Activated CD8-positive, alpha-beta memory T cell treated with anti-CD3 and anti-CD28 coated beads for 36 hours (primary cell): Measurements from ENCODE around the gene KCNK1. TPM values are rescaled to one million over a fixed set of nuclear protein-coding genes. Genes with fewer than 3 reads are reported as not detected.
"Not testable (repeated sequence)": the region's sequence is repeated elsewhere in the genome, so short reads cannot be mapped to it uniquely, and the experiment has no call there.

Experiments used
- CTCF ChIA-PET: fragments of 350-600 bp; sonication (Branson Sonifier 250); formaldehyde crosslinking; loops from one replicate; lab custom pipeline; 2021; ENCODE audit warnings: antibody characterized with exemption; lab: Charles Lee
- POLR2A ChIA-PET: fragments of 350-600 bp; sonication (Branson Sonifier 250); formaldehyde crosslinking; loops from one replicate; lab custom pipeline; 2021; ENCODE audit warnings: antibody characterized with exemption; lab: Charles Lee
- total RNA-seq, 2 experiments: library from RNA; stranded (reverse); gene quantifications; one replicate each; pipeline ENCODE4 v1.2.3, GENCODE V29; 2021

The KCNK1 gene
- total RNA-seq, 2 experiments from 2014 or later: 0.27 to 0.59 TPM

DNA sequence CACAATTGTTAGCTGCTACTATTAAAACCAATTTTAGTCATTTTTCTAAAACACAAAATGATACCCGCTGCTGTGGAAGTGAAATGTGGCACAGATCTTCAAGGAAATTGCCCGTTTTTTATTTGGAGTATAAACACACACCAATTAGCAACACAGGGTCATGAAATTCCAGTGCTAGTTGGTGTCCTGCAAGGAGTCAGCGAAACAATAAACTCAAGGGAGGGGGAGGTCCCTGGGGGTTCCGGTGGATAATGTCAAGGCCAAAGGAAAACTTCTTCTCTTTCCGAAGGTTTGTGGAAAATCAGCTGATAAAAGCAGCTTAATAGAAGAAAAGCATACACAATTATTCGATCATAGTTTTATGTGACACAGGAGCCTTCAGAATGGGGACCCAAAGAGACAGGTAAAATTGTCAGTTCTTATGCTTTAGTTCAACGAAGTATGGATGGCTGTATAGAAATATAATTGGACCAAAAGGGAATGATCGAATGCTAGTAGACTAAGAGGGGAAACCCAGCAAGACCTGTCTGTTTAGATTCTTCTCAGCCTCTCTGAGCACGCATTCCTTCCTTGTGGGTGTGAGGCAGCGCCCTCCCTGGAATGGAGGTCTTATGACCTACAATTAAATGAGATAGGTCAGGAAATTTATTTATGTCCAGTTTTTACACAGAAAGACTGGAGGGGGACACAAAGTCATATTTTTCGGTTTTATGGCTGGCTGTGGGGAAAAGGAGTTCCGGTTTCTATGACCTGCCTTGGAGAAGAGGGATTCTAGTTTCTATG lies 65.9 kb downstream of the KCNK1 start:
- ChIA-PET CTCF (no interaction called here), POLR2A (no interaction called here)

- ChIA-PET POLR2A (no interaction called here), CTCF (no interaction called here)
Observed at GRCh38 chr1:233681285-233681684, 67.4 kb downstream of the KCNK1 start.

DNA sequence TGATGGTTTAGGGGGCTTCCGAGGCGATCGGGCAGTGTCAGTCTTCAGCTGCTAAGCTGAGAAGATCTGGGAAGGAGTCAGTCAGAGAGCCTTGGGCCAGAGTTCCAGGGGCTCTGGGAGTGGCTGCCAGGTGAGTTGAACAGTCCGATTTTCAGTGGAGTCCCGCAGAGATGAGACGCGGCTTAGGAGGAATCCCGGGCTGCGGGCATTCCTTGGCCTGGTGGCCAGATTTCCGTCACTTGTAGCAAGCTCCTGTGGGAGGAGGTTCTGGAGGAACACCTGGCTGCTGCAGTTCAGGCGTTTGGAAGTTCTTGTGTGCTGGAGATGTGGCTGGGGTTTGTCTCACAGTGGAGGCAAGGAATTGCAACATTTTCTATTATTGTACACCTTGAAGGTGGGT lies 72.7 kb downstream of the KCNK1 start:
- CTCF ChIA-PET, POLR2A ChIA-PET: not testable (repeated sequence)

DNA sequence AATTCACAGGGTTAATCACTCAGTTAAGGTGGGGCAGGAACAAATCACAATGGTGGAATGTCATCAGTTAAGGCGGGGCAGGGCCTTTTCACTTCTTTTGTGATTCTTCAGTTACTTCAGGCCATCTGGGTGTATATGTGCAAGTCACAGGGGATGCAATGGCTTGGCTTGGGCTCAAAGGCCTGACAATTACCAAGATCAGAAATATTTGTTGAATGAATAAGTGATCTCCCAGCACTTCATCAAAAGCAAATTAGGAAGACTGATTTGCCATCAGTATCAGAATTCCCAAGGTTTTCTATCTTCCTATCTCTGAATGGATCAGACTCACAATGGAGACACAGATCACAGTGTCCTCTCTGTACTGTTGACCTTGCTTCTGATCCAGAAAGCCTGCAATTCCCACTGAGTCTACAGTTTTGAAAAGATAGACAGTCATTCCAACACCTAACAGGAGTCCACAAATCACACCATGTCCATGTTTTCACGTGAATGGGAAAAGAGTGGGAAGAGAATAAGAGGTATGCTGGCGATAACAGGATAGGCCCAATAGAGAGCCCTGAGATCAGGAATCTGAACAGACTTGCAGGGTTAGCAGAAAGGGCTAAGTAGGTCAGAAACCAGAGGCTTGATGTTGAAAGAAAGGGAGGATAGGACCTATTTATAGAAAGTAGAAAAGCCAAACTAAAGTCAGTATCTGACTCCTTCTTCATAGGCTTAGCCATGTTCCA lies 75.3 kb downstream of the KCNK1 start:
- POLR2A ChIA-PET: no interaction called here
- CTCF ChIA-PET: no interaction called here

GRCh38 chr1:233689748-233690254 lies 75.9 kb downstream of the KCNK1 start:
- ChIA-PET POLR2A (no interaction called here), CTCF (no interaction called here)

DNA sequence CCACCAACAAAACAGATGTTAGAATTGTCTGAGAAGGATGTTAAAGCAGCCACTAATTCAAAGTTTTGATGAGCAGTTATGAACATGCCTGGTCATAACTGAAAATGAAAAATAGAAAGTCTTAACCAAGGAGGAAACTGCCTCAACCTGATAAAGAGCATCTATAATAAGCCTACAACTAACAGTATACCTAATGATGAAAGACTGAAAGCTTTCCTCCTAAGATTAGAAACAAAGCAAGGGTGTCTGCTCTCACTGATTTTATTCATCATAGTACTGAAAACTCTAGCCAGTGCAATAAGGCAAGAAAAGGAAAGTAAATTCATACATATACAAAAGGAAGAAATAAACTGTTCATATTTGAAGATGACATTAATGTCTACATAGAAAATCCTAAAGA lies 82.0 kb downstream of the KCNK1 start:
- POLR2A ChIA-PET: no interaction called here
- CTCF ChIA-PET: no interaction called here

GRCh38 chr1:233700338-233700737 lies 86.4 kb downstream of the KCNK1 start:
- ChIA-PET CTCF (no interaction called here), POLR2A (no interaction called here)

DNA sequence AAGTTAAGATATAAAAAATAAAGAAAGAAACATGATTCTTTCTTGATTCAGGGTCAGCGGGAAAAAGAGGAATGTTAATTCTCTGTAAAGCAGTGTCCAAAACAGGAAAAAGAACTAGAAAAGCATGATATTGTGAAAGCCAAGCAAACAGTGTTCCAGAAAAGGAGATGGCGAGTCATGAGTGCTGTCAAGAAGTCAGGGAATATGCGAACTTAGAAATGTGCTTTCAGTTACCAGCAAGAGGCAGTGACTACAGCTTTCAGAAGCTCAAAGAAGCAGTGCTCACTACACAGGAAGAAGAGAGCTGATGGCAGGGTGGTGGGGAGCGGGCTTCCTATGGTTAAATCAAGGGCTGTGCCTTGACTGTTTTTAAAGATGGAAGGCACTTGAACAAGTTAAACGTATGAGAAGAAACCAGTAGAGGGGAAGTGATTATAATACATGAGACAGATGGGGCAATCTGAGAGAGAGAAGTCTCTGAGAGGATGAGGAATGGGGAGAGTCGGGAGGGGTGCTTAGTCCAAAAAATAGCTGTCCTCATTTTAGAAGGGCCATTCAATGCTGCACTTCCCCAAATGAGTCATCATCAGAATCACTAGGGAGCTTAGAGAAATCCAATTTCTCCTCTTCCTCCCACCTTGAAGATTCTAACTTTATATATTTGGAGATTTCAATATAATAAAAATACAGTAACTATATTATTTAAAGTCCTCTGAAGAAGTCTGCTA lies 90.4 kb downstream of the KCNK1 start:
- ChIA-PET CTCF (no interaction called here), POLR2A (no interaction called here)

DNA sequence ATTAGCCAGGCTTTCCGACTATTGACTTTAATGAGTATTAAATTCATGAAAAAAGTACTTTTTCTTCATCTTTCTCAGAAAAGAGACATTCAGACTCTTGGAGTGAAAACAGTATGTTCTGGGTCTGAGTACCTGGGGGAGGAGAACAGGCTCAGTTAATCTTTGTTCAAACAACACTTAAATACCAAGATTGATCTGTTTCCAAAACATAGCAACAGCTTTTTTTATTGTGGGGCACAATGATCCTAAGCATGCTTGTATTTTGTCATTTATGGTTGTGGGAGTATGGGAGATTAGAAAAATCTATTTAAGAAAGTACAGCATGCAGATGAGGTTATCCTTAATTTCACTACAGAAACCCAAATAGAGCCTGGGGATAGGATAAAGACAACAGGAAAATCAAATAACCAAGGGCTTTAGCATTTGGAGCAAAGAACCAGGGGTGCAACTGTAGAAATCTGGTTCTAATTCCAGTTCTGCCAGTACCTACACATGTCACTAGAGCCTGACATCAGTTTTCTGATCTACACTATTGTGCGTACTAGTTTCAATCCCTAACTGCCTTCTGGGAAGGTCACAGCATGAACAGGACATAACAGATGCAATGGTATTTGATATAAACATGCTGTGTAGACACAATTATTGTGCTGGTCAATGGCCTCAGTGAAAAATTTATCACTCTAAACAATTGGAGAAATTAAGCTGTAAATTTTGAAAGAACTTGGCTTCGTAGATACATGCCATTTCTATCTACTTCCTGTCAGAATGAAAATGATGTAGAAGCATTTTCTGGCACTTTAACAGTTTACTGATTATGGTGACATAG lies 91.2 kb downstream of the KCNK1 start:
- CTCF ChIA-PET: no interaction called here
- POLR2A ChIA-PET: no interaction called here

DNA sequence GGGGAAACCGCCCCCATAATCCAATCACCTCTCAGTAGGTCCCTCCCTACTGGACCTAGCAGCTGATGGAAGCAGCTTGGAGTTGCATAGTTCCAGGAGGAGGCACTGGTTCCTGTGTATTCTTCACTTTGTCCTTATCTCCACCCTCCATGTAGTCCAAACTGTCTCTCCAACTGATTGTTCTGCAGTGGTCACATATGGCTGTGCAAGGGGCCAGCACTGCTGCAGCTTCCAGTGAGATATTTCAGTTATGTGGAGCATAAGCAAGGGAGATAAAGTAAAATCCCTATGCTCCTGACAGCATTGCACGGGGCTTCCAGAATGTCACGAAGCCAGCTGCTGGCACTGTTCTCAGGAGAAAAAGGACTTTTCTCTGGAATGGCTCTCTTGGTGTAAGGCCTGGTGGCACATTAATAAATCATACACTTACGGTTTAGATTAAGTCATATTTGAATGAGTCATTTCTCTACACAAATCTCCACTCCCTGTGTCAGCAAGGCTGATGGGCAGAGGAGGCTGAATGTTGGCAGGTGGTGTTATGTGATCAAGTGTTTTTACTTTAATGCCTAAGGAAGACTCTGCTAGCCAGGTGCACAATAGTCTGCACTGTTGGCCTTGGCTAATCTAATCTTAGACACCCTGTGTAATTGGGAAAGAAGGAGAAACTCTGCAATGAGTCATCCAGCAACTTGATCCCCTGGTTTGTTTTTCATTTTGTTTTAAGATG lies 93.4 kb downstream of the KCNK1 start:
- CTCF ChIA-PET: no interaction called here
- POLR2A ChIA-PET: no interaction called here

- ChIA-PET POLR2A (no interaction called here), CTCF (no interaction called here)
Observed at GRCh38 chr1:233707880-233708815, 94.2 kb downstream of the KCNK1 start.

DNA sequence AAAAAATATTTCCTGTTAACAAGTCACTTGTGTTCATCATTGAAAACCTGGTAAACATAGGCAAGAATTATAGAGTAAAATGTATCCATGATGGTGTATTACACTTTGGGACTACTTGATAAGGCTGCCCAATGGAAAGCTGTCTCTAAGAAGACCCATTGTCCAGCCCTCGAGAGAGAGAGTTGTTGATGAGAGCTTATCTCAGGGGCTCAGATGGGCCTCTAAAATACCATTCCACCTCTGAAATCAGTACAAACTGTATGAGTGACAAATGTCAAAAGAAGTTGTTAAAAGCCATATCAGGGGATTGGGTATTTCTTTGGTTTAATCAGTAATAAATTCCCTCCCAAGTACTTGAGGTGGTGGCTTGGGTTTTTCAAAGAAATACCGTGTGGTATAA lies 96.1 kb downstream of the KCNK1 start:
- POLR2A ChIA-PET: no interaction called here

GRCh38 chr1:233710507-233710906 lies 96.6 kb downstream of the KCNK1 start:
- POLR2A ChIA-PET: no interaction called here

More for the DNA sequence above, 96.1 kb downstream of the KCNK1 start:
- CTCF ChIA-PET: no interaction called here

DNA sequence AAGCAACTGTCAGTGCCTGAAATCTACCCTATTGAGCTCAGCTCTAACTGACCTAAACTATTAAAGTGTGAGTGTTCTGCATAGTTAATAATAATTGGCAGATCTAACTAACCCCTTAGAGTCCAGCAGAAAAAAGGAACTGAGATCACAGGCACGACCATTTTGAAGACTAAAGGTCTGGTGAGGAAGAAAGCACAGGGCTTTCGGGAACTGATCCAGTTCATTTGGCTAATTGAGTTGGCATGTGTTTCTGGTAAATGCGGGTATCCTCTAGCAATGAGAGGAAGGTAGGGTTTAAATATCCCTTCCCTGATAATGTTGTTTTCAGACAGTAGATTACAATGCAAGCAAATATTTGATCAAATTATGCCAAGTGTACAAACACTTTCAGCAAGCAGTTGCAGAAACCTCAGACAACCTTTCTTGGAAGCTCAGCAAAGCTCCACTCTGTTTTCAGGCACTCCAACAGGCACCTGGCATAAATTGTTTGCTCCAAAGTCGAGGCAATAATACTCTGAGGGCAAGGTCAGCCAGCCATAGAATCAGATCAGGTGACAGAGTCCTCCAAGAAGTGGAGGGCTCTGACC lies 100.8 kb downstream of the KCNK1 start:
- CTCF ChIA-PET: no interaction called here

More at GRCh38 chr1:233710507-233710906, 96.6 kb downstream of the KCNK1 start:
- CTCF ChIA-PET: no interaction called here

DNA sequence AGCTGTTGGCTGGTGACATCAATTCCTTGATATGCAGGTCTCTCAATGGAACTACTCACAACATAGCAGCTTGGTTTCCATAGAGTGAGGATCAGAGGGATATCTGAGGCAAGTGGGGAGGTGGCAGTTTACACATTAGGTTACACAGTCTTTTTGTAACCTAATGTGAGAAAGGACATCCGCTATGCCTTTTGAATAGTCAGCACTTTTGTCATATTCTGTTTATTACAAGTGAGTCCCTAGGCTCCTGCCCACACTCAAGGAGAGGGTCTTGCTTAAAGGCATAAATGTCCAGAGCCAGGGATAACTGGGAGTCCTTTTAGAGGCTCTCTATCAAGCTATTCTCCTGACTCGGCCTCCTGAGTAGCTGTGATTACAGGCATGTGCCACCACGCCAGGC lies 104.2 kb downstream of the KCNK1 start:
- CTCF ChIA-PET: no interaction called here
- POLR2A ChIA-PET: no interaction called here

More for the DNA sequence above, 100.8 kb downstream of the KCNK1 start:
- POLR2A ChIA-PET: no interaction called here

DNA sequence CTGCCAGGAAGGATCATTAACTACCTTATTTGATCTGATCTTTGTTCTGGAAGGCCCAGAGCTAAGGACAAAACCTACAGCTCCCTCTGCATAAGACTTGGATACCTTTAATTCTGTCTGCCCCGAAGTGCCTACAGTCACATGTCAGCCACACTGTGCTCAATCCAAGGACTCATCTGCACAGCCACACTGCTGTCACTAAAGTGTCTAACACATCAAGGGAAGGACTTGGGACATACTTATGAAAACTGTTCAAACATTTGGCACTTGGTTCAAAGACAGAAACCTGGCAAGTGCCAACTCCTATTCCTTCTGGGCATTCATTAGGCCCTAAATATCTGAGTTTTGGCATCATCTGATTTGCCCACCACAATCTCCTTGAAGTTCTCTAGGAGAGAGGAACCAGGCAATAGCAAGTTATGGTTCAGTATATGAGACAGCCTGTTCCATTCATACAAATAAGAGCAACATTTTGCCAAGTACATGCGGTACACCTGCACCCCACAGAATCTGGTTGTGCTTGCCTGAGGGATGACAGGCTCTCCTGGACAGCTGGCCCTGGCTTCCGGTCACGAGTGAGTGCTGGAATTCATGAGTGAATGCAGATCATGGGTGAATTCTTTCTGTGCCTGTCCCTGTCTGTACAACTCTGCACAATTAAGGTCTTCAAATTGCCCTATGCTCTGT lies 105.9 kb downstream of the KCNK1 start:
- ChIA-PET POLR2A (no interaction called here), CTCF (no interaction called here)
